HG02759 (cell line): ENCODE data around the gene SLC35F6.
A peak's percentile ranks its signal among the peaks of the same experiment; 100 is the strongest.

Experiments
- ATAC-seq: cut with Tn5 transposase; IDR thresholded peaks from one replicate; pipeline ENCODE4 v1.9.1; 2021; ENCODE audit warnings: mild to moderate bottlenecking, moderate library complexity; ENCODE audit not compliant: unreplicated experiment

SLC35F6 gene, protein sequence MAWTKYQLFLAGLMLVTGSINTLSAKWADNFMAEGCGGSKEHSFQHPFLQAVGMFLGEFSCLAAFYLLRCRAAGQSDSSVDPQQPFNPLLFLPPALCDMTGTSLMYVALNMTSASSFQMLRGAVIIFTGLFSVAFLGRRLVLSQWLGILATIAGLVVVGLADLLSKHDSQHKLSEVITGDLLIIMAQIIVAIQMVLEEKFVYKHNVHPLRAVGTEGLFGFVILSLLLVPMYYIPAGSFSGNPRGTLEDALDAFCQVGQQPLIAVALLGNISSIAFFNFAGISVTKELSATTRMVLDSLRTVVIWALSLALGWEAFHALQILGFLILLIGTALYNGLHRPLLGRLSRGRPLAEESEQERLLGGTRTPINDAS

GRCh38 chr2:26764078-26764887 is at the start of gene SLC35F6:
TSS of gene SLC35F6 (plus strand) at chr2:26764284. CDS start at chr2:26764350, 66 bp downstream.
- peak; percentile 91 for ATAC-seq

GRCh38 chr2:26715528-26716270 is 48.4 kb upstream of the SLC35F6 start:
- ATAC-seq, result no peak

DNA sequence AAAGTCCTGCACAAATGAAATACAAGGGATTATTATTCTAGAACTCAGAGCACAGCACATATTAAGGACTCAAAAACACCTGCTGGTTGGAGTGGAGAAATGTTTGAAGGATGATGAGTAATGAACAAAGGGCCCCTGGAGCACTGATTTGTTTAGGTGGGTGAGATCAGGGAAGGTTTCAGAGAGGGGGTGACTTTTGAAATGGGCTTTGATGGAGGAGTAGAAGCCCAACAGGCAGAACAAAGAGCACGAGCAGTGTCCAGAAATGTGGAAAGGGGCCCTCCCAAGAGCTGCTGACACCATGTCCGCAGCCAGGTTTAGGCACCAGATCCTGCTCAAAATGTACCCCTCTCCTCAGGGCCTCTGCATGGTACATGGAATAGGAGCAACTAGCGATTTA is 47.7 kb upstream of the SLC35F6 start:
- ATAC-seq, result no peak

- no peak for ATAC-seq
Measured at GRCh38 chr2:26716769-26717168, 47.3 kb upstream of the SLC35F6 start.

DNA sequence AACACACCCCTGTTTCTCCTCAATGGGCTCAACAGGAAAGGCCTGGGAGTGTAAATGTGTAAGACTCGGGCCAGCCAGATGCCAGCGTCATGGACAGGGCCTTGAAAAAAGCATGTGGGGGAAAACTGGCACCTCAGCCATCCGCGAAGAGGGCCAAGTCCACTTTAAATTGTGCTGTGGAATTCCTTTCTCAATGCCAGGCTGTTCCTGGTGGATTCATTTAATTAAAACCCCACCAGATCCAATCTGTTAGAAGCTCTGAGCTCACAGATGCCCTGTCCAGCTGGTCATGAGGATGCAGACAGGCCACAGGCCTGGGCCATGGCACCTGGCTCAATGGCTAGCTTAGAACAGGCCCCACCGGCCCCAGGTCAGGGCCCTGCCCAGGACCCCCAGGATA is 46.7 kb upstream of the SLC35F6 start:
- ATAC-seq, result no peak

DNA sequence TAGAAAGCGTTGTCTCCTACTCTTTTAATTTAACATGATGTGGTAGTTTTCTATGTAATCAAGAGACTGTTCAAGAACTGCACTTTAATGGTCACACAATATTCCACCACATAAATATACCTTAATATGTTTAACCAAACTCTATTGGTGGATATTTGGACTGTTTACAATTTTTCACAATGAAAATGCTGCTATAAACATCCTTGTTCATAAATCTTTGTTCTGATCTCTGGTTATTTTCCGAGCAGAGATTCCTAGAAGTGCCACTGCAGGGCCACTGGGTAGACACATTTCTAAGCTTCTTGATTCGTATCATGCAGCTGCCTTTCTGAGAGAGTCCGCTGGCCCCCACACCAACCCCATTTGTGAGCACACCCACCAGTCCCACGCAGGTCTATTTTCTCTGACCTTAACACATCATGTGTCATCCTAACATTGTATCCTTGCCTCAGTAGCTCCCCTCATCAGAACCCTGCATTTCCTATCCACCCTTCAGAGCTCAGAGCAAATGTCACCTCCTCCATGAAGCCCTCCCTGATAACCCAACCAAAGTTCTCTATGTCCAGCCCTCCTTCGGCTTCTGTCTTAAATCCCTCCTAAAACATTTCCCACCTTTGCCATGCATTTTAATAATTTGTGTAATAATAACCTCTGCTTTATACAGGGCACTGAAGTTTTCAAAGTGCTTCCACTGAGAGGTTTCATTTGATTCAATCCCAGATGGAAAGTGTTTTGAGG is 45.0 kb upstream of the SLC35F6 start:
- no peak for ATAC-seq

GRCh38 chr2:26720322-26721114 is 43.6 kb upstream of the SLC35F6 start:
- ATAC-seq, result no peak

- no peak for ATAC-seq
Measured at GRCh38 chr2:26721115-26722032, 42.7 kb upstream of the SLC35F6 start.

- ATAC-seq, result no peak
Measured at GRCh38 chr2:26722328-26722727, 41.8 kb upstream of the SLC35F6 start.

DNA sequence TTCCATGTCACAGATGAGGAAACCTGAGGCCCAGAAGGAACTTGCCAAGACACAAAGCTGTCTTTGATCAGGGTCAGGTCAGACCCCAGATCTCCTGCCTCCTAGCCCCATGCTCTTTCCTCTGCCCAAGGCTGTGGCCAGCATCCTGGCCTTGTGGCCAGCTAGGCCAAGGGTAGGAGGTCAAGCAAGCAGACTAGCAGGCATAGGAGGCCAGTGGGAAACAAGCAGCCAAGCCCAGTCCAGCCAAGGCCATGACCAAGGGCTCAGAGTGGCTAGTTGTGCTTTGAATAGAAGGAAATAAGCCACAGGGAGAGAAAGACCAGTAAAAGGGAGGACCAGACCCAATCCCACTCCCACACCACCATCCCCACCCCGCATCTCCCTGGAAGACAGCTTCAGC is 41.2 kb upstream of the SLC35F6 start:
- no peak for ATAC-seq

- ATAC-seq, result no peak
Measured at GRCh38 chr2:26723475-26723874, 40.6 kb upstream of the SLC35F6 start.

GRCh38 chr2:26723991-26724750 is 39.9 kb upstream of the SLC35F6 start:
- ATAC-seq, result no peak

- ATAC-seq, result no peak
Measured at GRCh38 chr2:26724784-26725520, 39.1 kb upstream of the SLC35F6 start.

DNA sequence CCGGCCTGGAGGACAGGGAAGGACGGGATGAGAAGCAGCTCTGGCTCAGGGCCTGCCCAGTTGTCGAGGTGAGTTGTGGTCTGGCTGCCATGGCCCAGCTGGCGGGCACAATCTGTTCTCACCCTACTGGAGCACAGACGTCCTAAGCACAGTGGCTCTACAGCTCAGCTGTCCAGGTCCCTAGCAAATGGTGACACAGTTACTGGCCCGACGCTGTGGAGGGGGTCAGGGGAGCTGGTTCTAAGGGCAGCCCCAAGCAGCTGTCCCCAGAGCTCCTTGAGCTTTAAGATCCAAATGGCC is 38.6 kb upstream of the SLC35F6 start:
- ATAC-seq, result no peak

DNA sequence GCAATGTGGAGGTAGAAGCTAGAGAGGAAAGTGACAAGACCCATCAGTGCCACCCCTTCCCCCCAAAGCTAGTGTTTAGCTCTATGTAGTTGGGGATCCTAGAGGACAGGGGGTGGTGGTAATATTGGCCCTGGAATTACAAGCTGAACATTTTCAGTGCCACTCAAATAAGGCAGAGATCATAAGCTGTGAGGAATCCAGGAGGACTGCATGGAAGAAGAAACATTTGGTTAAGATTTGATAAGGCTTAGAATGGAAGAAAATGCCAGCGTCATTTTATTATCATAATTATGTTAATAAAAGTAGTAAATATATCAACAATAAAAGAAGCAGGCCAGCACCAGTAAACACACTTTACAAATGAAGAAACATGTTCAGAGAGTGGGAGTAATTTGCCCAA is 37.9 kb upstream of the SLC35F6 start:
- no peak for ATAC-seq

- ATAC-seq, result no peak
Measured at GRCh38 chr2:26727641-26728561, 36.2 kb upstream of the SLC35F6 start.

- ATAC-seq, result no peak
Measured at GRCh38 chr2:26729311-26729710, 34.8 kb upstream of the SLC35F6 start.
